Panc1 (cell line): ENCODE results near the gene ARPC1B.

Experiments used
- CTCF ChIP-seq: fragments of 450-650 bp; IDR thresholded peaks from 2 replicates; pipeline ENCODE4 v1.5.1; 2017; ENCODE audit warnings: mild to moderate bottlenecking
- POLR2AphosphoS5 ChIP-seq: IDR thresholded peaks from 2 replicates; pipeline ENCODE4 v1.6.1; 2012; ENCODE audit warnings: mild to moderate bottlenecking, low read depth, low read length, moderate library complexity
- SIN3A ChIP-seq: IDR thresholded peaks from 2 replicates; pipeline ENCODE4 v1.6.1; 2012; ENCODE audit warnings: low read depth, mild to moderate bottlenecking, low read length, moderate library complexity, borderline replicate concordance; ENCODE audit not compliant: insufficient read depth
- TCF7L2 ChIP-seq: IDR thresholded peaks from 2 replicates; pipeline ENCODE4 v1.6.1; 2011; ENCODE audit warnings: mild to moderate bottlenecking, low read depth, low read length, inconsistent platforms

- no peak; the same call in 1 of the 2 replicates for TF ChIP-seq TCF7L2
- no peak for TF ChIP-seq CTCF
- TF ChIP-seq POLR2AphosphoS5: peak; percentile 97
- peak; percentile 82 for TF ChIP-seq SIN3A
Observed at GRCh38 chr7:99408379-99409191, 34.1 kb downstream of the ARPC1B start, which contains the start of the genes BUD31 and PDAP1.
